A673 (cell line): Measurements from ENCODE around the gene CDH15.

Experiments used
- EZH2 ChIP-seq: fragments of 200-600 bp; sonication (generic); IDR thresholded peaks from 2 replicates; pipeline ENCODE4 v1.6.1; 2017; ENCODE audit warnings: borderline replicate concordance, low read depth, mild to moderate bottlenecking, mixed read lengths, antibody characterized with exemption, low read length; ENCODE audit not compliant: poor library complexity, severe bottlenecking
- TF ChIP-seq, protein P1 (sequence below): fragments of 300-800, 200-600 bp; sonication (generic); conservative IDR thresholded peaks from 2 replicates; pipeline ENCODE4 v1.5.1; 2017; ENCODE audit warnings: low read depth, mild to moderate bottlenecking, antibody characterized with exemption, low read length, moderate library complexity, mixed read lengths

DNA sequence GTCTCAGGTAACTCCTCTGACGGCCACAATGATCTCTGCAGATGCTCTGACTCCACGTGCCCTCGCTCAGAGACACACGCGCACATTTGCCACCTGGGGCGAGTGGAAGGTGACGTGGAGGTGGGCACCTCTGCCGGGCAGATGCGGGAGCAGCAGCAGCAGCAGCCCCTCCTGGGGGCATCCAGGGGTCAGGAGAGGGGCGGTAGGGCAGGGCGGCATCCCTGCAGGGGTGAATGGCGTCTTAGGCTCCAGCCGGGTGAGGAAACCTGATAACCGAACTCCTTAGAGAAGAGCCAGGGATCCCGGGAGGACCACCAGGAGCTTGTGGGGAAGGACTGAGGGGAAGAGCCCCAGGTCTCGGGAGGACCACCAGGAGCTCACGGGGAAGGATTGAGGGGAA is 34.6 kb upstream of the CDH15 start:
- TF ChIP-seq, protein P1, sequence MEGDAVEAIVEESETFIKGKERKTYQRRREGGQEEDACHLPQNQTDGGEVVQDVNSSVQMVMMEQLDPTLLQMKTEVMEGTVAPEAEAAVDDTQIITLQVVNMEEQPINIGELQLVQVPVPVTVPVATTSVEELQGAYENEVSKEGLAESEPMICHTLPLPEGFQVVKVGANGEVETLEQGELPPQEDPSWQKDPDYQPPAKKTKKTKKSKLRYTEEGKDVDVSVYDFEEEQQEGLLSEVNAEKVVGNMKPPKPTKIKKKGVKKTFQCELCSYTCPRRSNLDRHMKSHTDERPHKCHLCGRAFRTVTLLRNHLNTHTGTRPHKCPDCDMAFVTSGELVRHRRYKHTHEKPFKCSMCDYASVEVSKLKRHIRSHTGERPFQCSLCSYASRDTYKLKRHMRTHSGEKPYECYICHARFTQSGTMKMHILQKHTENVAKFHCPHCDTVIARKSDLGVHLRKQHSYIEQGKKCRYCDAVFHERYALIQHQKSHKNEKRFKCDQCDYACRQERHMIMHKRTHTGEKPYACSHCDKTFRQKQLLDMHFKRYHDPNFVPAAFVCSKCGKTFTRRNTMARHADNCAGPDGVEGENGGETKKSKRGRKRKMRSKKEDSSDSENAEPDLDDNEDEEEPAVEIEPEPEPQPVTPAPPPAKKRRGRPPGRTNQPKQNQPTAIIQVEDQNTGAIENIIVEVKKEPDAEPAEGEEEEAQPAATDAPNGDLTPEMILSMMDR = no peak
- TF ChIP-seq EZH2 = no peak
